Loucy (cell line): ENCODE measurements around the gene SLIT1.

Experiments used
- H2AFZ ChIP-seq: fragments of 200-600 bp; sonication (generic); 2 replicates; pipeline ENCODE4 v1.6.0; 2016; ENCODE audit warnings: antibody characterized with exemption, mild to moderate bottlenecking, low read length, moderate library complexity
- H3F3A ChIP-seq: fragments of 200-600 bp; 2 replicates; pipeline ENCODE4 v1.6.0; 2016; ENCODE audit warnings: antibody characterized with exemption, low read depth, mild to moderate bottlenecking
- H3K27me3 ChIP-seq: fragments of 200-600 bp; sonication (generic); 2 replicates; pipeline ENCODE4 v1.6.1; 2014; ENCODE audit warnings: low read length, mild to moderate bottlenecking; ENCODE audit not compliant: insufficient read depth, poor library complexity, severe bottlenecking
- H3K36me3 ChIP-seq: fragments of 200-600 bp; sonication (generic); 2 replicates; pipeline ENCODE4 v1.6.1; 2016; ENCODE audit warnings: low read length; ENCODE audit not compliant: insufficient read depth
- H3K4me1 ChIP-seq: fragments of 200-600 bp; sonication (generic); 2 replicates; pipeline ENCODE4 v1.5.1; 2014; ENCODE audit warnings: low read length, mild to moderate bottlenecking; ENCODE audit not compliant: insufficient read depth, poor library complexity, severe bottlenecking
- H3K4me2 ChIP-seq: fragments of 200-600 bp; sonication (generic); 2 replicates; pipeline ENCODE4 v1.6.0; 2014; ENCODE audit warnings: antibody characterized with exemption, low read length, low read depth, mild to moderate bottlenecking; ENCODE audit not compliant: poor library complexity, severe bottlenecking
- H3K4me3 ChIP-seq: fragments of 200-600 bp; sonication (generic); 2 replicates; pipeline ENCODE4 v1.5.1; 2014; ENCODE audit warnings: low read length, mild to moderate bottlenecking, mixed read lengths; ENCODE audit not compliant: poor library complexity, severe bottlenecking
- H3K79me2 ChIP-seq: fragments of 200-600 bp; sonication (generic); 2 replicates; pipeline ENCODE4 v1.6.1; 2014; ENCODE audit warnings: low read length; ENCODE audit not compliant: insufficient read depth
- H3K9ac ChIP-seq: fragments of 200-600 bp; sonication (generic); 2 replicates; pipeline ENCODE4 v1.6.0; 2014; ENCODE audit warnings: mild to moderate bottlenecking, low read depth, low read length, moderate library complexity; ENCODE audit not compliant: poor library complexity, severe bottlenecking
- H3K9me2 ChIP-seq: fragments of 200-600 bp; sonication (generic); replicated peaks from 2 replicates; pipeline ENCODE4 v1.6.1; 2016; ENCODE audit warnings: low read depth, low read length, mixed read lengths
- H3K9me3 ChIP-seq: fragments of 200-600 bp; sonication (generic); 2 replicates; pipeline ENCODE4 v1.6.1; 2014; ENCODE audit warnings: mild to moderate bottlenecking, antibody characterized with exemption, low read length, low read depth; ENCODE audit not compliant: insufficient read depth
- H4K20me1 ChIP-seq: fragments of 200-600 bp; sonication (generic); 2 replicates; pipeline ENCODE4 v1.6.0; 2014; ENCODE audit warnings: antibody characterized with exemption, low read length, mild to moderate bottlenecking; ENCODE audit not compliant: insufficient read depth, poor library complexity, severe bottlenecking
- EZH2phosphoT487 ChIP-seq: fragments of 200-600 bp; IDR thresholded peaks from 2 replicates; pipeline ENCODE4 v1.6.1; 2018; ENCODE audit warnings: antibody characterized with exemption, mild to moderate bottlenecking, moderate library complexity, borderline replicate concordance
- TF ChIP-seq, protein P1 (sequence below): fragments of 200-600 bp; sonication (generic); conservative IDR thresholded peaks from 2 replicates; pipeline ENCODE4 v1.5.1; 2014; ENCODE audit warnings: mild to moderate bottlenecking, antibody characterized with exemption, low read length

SLIT1 gene

DNA sequence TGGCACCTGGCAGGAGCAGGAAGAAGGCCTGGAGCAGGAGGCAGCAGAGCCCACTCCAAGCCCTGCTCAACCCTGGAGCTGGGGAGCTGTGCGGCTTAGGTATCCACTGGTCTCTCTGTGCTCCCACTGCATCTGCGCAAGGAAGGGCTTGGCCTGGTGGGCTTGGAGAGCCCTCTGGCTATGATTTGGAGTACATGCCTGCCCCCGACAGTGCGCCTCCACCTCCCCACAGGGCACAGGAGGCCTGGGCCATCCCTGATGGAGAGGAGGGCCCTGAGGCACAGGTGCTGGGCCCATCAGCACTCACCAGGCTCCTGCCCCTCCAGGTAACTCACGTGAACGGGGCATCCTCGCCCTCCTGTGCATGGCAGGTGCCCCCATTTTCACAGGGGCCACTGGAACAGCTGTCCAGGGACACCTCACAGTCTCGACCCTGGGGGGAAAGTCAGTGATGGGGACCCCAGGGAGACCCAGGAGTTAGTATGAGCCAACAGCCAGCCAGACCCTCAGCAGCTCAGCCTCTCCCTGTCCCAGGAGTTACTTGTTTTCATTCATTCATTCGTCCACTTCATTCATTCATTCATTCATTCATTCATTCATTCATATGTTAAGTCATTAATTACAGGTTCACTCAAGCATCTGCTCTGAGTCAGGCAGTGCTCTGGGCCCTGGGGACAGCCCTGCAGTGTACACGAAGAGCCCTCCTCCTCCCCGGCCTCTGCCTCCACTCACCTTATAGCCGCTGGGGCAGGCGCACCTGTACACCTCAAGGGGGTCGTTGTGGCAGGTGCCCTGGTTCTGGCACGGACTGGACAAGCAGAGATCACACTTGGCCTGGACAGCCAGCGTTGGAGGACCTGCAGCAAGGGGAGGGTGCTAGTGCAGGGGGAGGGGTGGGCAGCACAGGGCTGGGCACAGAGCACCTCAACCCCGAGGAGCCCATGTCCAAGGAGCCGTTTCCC is 167.2 kb downstream of the SLIT1 start:
- Histone ChIP-seq H3K36me3 (no peaks in the 10 kb centered on the region), H3K79me2 (no peaks in the 10 kb centered on the region), H3F3A (no peaks in the 10 kb centered on the region), H2AFZ (no peak overlapping the region), H3K4me1 (peaks cover 12% of the 10 kb centered on the region), H3K9me3 (no peaks in the 10 kb centered on the region), H3K4me2 (no peak overlapping the region), H3K27me3 (no peaks in the 10 kb centered on the region), H3K9me2 (no peaks in the 10 kb centered on the region), H3K4me3 (no peak overlapping the region), H4K20me1 (no peaks in the 10 kb centered on the region), H3K9ac (no peak overlapping the region)
- TF ChIP-seq, protein P1, sequence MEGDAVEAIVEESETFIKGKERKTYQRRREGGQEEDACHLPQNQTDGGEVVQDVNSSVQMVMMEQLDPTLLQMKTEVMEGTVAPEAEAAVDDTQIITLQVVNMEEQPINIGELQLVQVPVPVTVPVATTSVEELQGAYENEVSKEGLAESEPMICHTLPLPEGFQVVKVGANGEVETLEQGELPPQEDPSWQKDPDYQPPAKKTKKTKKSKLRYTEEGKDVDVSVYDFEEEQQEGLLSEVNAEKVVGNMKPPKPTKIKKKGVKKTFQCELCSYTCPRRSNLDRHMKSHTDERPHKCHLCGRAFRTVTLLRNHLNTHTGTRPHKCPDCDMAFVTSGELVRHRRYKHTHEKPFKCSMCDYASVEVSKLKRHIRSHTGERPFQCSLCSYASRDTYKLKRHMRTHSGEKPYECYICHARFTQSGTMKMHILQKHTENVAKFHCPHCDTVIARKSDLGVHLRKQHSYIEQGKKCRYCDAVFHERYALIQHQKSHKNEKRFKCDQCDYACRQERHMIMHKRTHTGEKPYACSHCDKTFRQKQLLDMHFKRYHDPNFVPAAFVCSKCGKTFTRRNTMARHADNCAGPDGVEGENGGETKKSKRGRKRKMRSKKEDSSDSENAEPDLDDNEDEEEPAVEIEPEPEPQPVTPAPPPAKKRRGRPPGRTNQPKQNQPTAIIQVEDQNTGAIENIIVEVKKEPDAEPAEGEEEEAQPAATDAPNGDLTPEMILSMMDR = no peak
- no peak for TF ChIP-seq EZH2phosphoT487

DNA sequence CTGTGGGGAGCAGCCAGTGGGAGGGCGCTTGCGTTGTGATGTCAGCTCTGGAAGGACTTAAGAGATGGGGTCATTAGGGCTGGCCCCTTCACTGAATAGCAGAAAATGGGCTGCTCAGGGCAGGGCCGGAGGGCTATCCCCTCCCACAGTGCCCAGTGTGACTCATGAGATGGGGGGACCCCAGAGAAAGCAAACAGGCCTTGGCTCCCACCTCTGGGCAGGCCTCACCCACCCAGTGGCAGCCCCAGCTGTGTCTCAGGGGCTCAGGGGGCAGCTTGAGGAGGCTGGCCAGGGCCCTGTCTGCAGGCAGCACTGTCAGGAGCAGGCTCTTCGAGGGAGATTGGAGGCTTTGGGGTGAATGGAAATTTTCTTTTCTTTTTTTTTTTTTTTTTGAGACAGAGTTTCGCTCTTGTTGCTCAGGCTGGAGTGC is 168.3 kb downstream of the SLIT1 start:
- Histone ChIP-seq H3K9me3 (no peaks in the 10 kb centered on the region), H3K36me3 (no peaks in the 10 kb centered on the region), H3K79me2 (no peaks in the 10 kb centered on the region), H3K27me3 (no peaks in the 10 kb centered on the region), H3K4me2 (peak overlapping the region; percentile 71), H3F3A (no peaks in the 10 kb centered on the region), H3K9me2 (no peaks in the 10 kb centered on the region), H3K9ac (peak overlapping the region; percentile 44), H3K4me1 (peaks cover 12% of the 10 kb centered on the region), H4K20me1 (no peaks in the 10 kb centered on the region), H3K4me3 (no peak overlapping the region), H2AFZ (no peak overlapping the region)
- no peak for TF ChIP-seq EZH2phosphoT487
- TF ChIP-seq, protein P1 = no peak

DNA sequence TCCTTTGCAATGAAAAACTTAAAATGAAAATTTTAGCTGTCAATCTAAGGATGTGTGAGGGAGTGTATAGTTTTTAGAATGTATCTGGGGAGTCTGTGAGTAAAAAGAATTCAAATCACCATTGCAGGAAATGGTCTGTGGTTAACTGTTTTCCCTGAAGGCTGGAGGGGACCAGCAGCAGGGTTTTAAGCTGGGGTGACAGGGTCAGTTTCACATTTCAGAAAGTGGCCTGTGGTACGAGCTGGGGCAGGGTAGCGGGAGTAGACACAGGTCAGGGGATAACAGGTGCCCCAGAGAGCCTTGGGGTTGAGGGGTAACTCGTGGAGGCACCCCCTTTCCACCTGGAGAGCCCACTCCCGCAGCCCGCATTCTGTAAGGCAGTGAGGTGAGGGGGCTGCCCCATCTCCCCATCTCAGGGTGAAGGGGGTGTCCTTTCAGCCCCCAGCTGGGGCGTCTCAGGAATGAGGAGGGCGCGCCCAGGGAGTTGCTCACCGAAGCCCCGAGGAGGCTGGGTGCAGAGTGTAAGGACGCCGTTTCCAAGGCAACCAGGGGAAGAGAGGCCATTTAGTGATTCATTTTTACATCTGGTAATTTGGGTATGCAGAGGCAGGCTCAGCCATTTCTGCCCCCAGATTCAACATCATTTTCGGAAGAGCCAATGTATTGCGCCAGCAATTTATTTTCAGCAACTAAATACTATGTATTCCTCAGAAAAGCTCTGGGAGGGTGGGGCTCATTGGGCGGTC is 168.9 kb downstream of the SLIT1 start:
- no peak overlapping the region for H2AFZ ChIP-seq
- H3K4me2 ChIP-seq = peak overlapping the region; percentile 71

More for the DNA sequence above, 168.9 kb downstream of the SLIT1 start:
- Histone ChIP-seq H3K4me3 (peak overlapping the region; percentile 62), H3K4me1 (peaks cover 12% of the 10 kb centered on the region), H3K9ac (peak overlapping the region; percentile 44), H3K79me2 (no peaks in the 10 kb centered on the region), H3F3A (no peaks in the 10 kb centered on the region), H3K9me2 (no peaks in the 10 kb centered on the region), H3K36me3 (no peaks in the 10 kb centered on the region), H3K27me3 (no peaks in the 10 kb centered on the region), H4K20me1 (no peaks in the 10 kb centered on the region), H3K9me3 (no peaks in the 10 kb centered on the region)
- no peak for TF ChIP-seq EZH2phosphoT487
- TF ChIP-seq, protein P1 = no peak
